Right lobe of liver (tissue), 6 donors: ENCODE measurements around the gene FMC1. TPM values are rescaled to one million over a fixed set of nuclear protein-coding genes. Genes with fewer than 3 reads are reported as not detected.

Experiments used
- ATAC-seq, 4 donors: fragments of 200-7000 bp; cut with Tn5 transposase; one replicate each; pipeline ENCODE4 v1.9.1; 2020; ENCODE audit warnings: mild to moderate bottlenecking in 4 of 4, moderate library complexity in 4 of 4
- DNase-seq, 3 donors: peaks; one replicate each; pipeline ENCODE4 v3.0.0-alpha.2; 2020
- H3K27ac ChIP-seq, 3 donors: fragments of 200-600 bp; one replicate each; pipeline ENCODE4 v1.8.0; 2022
- H3K27me3 ChIP-seq, 2 donors: fragments of 200-600 bp; one replicate each; pipeline ENCODE4 v1.8.0; 2022
- H3K36me3 ChIP-seq, 4 donors: fragments of 200-600 bp; sonication (generic) in 1 of 4; one replicate each; pipeline versions ENCODE4 v1.5.1 to v1.8.0; 2017 to 2022; ENCODE audit warnings: control low read depth in 1 of 4
- H3K4me1 ChIP-seq, 4 donors: fragments of 200-600 bp; sonication (generic) in 1 of 4; one replicate each; pipeline versions ENCODE4 v1.5.1 to v1.8.0; 2017 to 2022; ENCODE audit warnings: control low read depth in 1 of 4
- H3K4me3 ChIP-seq, 3 donors: fragments of 200-600 bp; one replicate each; pipeline ENCODE4 v1.8.0; 2022
- H3K9me3 ChIP-seq, 4 donors: fragments of 200-600 bp; sonication (generic) in 1 of 4; one replicate each; pipeline versions ENCODE4 v1.5.1 to v1.8.0; 2017 to 2022; ENCODE audit warnings: control low read depth in 1 of 4
- POLR2A ChIP-seq: fragments of 450-650 bp; IDR thresholded peaks from one replicate; pipeline ENCODE4 v1.6.1; 2017; ENCODE audit warnings: antibody characterized with exemption, mild to moderate bottlenecking
- WGBS: methylation state at CpG from one replicate; pipeline ENCODE4 v1.1.6; 2018; ENCODE audit warnings: low coverage, low lambda C conversion rate; ENCODE audit not compliant: insufficient coverage; ENCODE audit errors: missing lambda C conversion rate; 5-methylcytosine and 5-hydroxymethylcytosine counted together
- intact Hi-C, 2 donors: fragments of 100-400 bp; cut with DNase I; formaldehyde crosslinking; loops; one replicate each; pipeline versions ENCODE4 v1.11.2 to v1.14.1; 2022
- total RNA-seq, 6 experiments: library from RNA; depleted of rRNA in 2 of 6; stranded (reverse); fragments of >200 nt in 2 of 6; fragmentation: NEBNext Ultra II Directional in 3 of 6; extraction: Animal tissue kit (Norgen Biotek cat#: 25700) in 3 of 6; gene quantifications; one replicate each; pipeline versions ENCODE4 v1.1.0 to v1.2.4, GENCODE V29; 2016 to 2023
- TF ChIP-seq, protein P1 (sequence below), 4 donors: fragments of 200-600 bp in 3 of 4; fragments of 450-650 bp in 1 of 4; IDR thresholded peaks; one replicate each; pipeline versions ENCODE4 v1.5.1 to v1.8.0; 2016 to 2022; ENCODE audit warnings: antibody characterized with exemption in 4 of 4, mild to moderate bottlenecking in 2 of 4
- donor health status: DM: no; HTN: yes; CAD: no.
- donor health status: DM: no; HTN: no; CAD: no.
- donor health status: DM: no; HTN: no; CAD: no.
- donor health status: DM: no; HTN: yes; CAD: no.
- donor health status: DM: no; HTN: yes; CAD: no.

FMC1 gene
- total RNA-seq, 6 experiments from 2014 or later, result 4.4 to 17.7 (median 6.2) TPM

GRCh38 chr7:139367438-139368155 lies 26.5 kb downstream of the FMC1 start:
- no peak for ATAC-seq
- Histone ChIP-seq H3K36me3 (no peaks in the 10 kb centered on the region), H3K27me3 (no peaks in the 10 kb centered on the region), H3K27ac (no peak overlapping the region), H3K4me1 (peaks cover 0 to 16% (median 8%) of the 10 kb centered on the region in 4 donors), H3K9me3 (no peaks in the 10 kb centered on the region), H3K4me3 (no peak overlapping the region)
- WGBS, result 63% methylated on average over 3 of the region's 6 CpGs
- no peak for TF ChIP-seq POLR2A
- TF ChIP-seq, protein P1, sequence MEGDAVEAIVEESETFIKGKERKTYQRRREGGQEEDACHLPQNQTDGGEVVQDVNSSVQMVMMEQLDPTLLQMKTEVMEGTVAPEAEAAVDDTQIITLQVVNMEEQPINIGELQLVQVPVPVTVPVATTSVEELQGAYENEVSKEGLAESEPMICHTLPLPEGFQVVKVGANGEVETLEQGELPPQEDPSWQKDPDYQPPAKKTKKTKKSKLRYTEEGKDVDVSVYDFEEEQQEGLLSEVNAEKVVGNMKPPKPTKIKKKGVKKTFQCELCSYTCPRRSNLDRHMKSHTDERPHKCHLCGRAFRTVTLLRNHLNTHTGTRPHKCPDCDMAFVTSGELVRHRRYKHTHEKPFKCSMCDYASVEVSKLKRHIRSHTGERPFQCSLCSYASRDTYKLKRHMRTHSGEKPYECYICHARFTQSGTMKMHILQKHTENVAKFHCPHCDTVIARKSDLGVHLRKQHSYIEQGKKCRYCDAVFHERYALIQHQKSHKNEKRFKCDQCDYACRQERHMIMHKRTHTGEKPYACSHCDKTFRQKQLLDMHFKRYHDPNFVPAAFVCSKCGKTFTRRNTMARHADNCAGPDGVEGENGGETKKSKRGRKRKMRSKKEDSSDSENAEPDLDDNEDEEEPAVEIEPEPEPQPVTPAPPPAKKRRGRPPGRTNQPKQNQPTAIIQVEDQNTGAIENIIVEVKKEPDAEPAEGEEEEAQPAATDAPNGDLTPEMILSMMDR (IDR thresholded peaks at IDR 0.05), result no peak
- intact Hi-C loops, result no loop called here
- no peak for DNase-seq

DNA sequence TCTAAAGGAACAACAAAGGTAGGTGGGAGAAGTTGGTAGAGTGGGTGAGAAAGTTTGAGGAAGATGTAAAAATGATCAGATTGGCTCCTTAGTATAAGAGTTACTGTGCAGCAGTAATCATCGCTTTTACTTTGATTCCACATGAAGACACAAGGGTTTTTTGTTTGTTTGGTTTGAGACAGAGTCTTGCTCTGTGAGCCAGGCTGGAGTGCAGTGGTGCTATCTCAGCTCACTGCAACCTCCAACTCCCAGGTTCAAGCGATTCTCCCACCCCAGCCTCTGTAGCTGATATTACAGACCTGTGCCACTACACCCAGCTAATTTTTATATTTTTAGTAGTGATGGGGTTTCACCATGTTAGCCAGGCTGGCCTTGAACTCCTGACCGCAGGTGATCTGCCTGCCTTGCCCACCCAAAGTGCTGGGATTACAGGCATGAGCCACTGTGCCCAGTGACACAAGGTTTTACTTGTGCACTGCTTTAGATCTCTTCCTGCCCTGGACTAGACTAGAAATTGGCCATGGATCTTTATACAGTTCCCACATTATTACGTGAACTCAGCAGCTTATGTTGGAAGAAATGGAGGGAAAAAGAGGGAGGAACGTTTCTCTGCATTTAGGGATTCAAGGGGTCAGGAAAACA lies 29.3 kb downstream of the FMC1 start:
- H3K4me1 ChIP-seq, result peaks cover 0 to 34% (median 4%) of the 10 kb centered on the region in 4 donors
- H3K4me3 ChIP-seq, result no peak overlapping the region
- no peak overlapping the region for H3K27ac ChIP-seq
- H3K27me3 ChIP-seq, result no peaks in the 10 kb centered on the region
- no peaks in the 10 kb centered on the region for H3K9me3 ChIP-seq
- H3K36me3 ChIP-seq, result peaks cover 0 to under 1% (median 0%) of the 10 kb centered on the region in 4 donors
- DNase-seq (no peak), ATAC-seq (no peak)
- TF ChIP-seq POLR2A, result no peak
- TF ChIP-seq, protein P1 (IDR thresholded peaks at IDR 0.05), result no peak
- WGBS, result 74% methylated on average over 4 of the region's 5 CpGs
- intact Hi-C loops, result no loop called here

GRCh38 chr7:139370943-139371313 lies 29.8 kb downstream of the FMC1 start:
- peaks cover 0 to 34% (median 4%) of the 10 kb centered on the region in 4 donors for H3K4me1 ChIP-seq
- 60% methylated on average over 1 of the region's 1 CpG for WGBS
- intact Hi-C loops, result no loop called here
- no peaks in the 10 kb centered on the region for H3K9me3 ChIP-seq
- no peak for DNase-seq
- H3K27ac ChIP-seq, result no peak overlapping the region
- no peak overlapping the region for H3K4me3 ChIP-seq
- no peaks in the 10 kb centered on the region for H3K27me3 ChIP-seq
- ATAC-seq, result no peak
- TF ChIP-seq POLR2A, result no peak
- TF ChIP-seq, protein P1 (IDR thresholded peaks at IDR 0.05), result no peak
- peaks cover 0 to 6% (median 0%) of the 10 kb centered on the region in 4 donors for H3K36me3 ChIP-seq

GRCh38 chr7:139374246-139374645 lies 33.1 kb downstream of the FMC1 start:
- intact Hi-C loops, result no loop called here
- no peaks in the 10 kb centered on the region for H3K27me3 ChIP-seq
- no peak for DNase-seq
- no peak for ATAC-seq
- WGBS, result 85% methylated on average over 6 of the region's 6 CpGs
- TF ChIP-seq POLR2A, result no peak
- TF ChIP-seq, protein P1 (IDR thresholded peaks at IDR 0.05), result no peak
- no peaks in the 10 kb centered on the region for H3K9me3 ChIP-seq
- peaks cover 0 to 27% (median 0%) of the 10 kb centered on the region in 4 donors for H3K4me1 ChIP-seq
- H3K36me3 ChIP-seq, result peaks cover 0 to 36% (median 6%) of the 10 kb centered on the region in 4 donors
- no peak overlapping the region for H3K27ac ChIP-seq
- H3K4me3 ChIP-seq, result no peak overlapping the region
